T-cell (primary cell): ENCODE results near the gene CLNS1A. TPM values are rescaled to one million over a fixed set of nuclear protein-coding genes. Genes with fewer than 3 reads are reported as not detected.

Experiments used
- ATAC-seq, 4 experiments: fragments of 200-7000 bp in 3 of 4; fragments of 150-1000 bp in 1 of 4; cut with Tn5 transposase; replicated peaks in 1 of 4; 1 replicate in 3 of 4; 2 replicates in 1 of 4; pipeline ENCODE4 v1.10.0; 2021; ENCODE audit warnings: moderate library complexity in 3 of 4, mild to moderate bottlenecking in 2 of 4, moderate number of reproducible peaks in 1 of 4
- CTCF ChIA-PET, 2 donors: fragments of 300-600 bp; sonication (Branson Sonifier 250); formaldehyde crosslinking; loops; one replicate each; lab custom pipeline; 2022; ENCODE audit warnings: antibody characterized with exemption in 2 of 2; lab: Charles Lee
- POLR2A ChIA-PET, 2 donors: fragments of 300-600 bp; sonication (Branson Sonifier 250); formaldehyde crosslinking; loops; one replicate each; lab custom pipeline; 2022; ENCODE audit warnings: antibody characterized with exemption in 2 of 2; lab: Charles Lee
- DNase-seq, 35 experiments: peaks; one replicate each; pipeline versions ENCODE4 v3.0.0 to v3.0.0-alpha.2; 2013 to 2023
- H3K27ac ChIP-seq: one replicate; pipeline ENCODE4 v1.5.1; 2013; ENCODE audit warnings: low read length
- H3K27me3 ChIP-seq, 2 experiments: replicated peaks in 1 of 2; 1 replicate in 1 of 2; 2 replicates in 1 of 2; pipeline versions ENCODE4 v1.6.1 to v1.7.0; 2013; ENCODE audit warnings: low read length in 1 of 2, mixed read lengths in 1 of 2; ENCODE audit not compliant: control insufficient read depth in 2 of 2, insufficient read depth in 2 of 2; ENCODE audit errors: extremely low read depth in 1 of 2
- H3K36me3 ChIP-seq, 2 donors: 1 replicate in 1 of 2; 2 replicates in 1 of 2; pipeline versions ENCODE4 v1.6.1 to v1.7.0; 2013; ENCODE audit warnings: low read length in 1 of 2; ENCODE audit not compliant: control insufficient read depth in 2 of 2, insufficient read depth in 1 of 2; ENCODE audit errors: extremely low read depth in 1 of 2
- H3K4me1 ChIP-seq, 2 experiments: 1 replicate in 1 of 2; 2 replicates in 1 of 2; pipeline versions ENCODE4 v1.6.1 to v1.7.0; 2013; ENCODE audit warnings: low read length in 2 of 2, mixed read lengths in 1 of 2; ENCODE audit not compliant: insufficient read depth in 2 of 2, control insufficient read depth in 1 of 2; ENCODE audit errors: extremely low read depth in 1 of 2
- H3K4me3 ChIP-seq, 2 donors: 1 replicate in 1 of 2; 2 replicates in 1 of 2; pipeline versions ENCODE4 v1.5.1 to v1.7.0; 2013; ENCODE audit warnings: mild to moderate bottlenecking in 2 of 2, low read length in 1 of 2, moderate library complexity in 1 of 2; ENCODE audit not compliant: control insufficient read depth in 1 of 2; ENCODE audit errors: extremely low read depth in 1 of 2
- H3K9me3 ChIP-seq: 2 replicates; pipeline ENCODE4 v1.7.0; 2013
- H3K27ac Mint-ChIP-seq, 2 donors: one replicate each; pipeline ENCODE4 v1.8.0; 2020 to 2021; ENCODE audit warnings: mild to moderate bottlenecking in 2 of 2, mixed read lengths in 2 of 2
- H3K27me3 Mint-ChIP-seq, 2 donors: one replicate each; pipeline ENCODE4 v1.8.0; 2021 to 2022; ENCODE audit warnings: mixed read lengths in 2 of 2
- H3K36me3 Mint-ChIP-seq: one replicate; pipeline ENCODE4 v1.8.0; 2021; ENCODE audit warnings: mixed read lengths
- H3K4me1 Mint-ChIP-seq, 3 donors: one replicate each; pipeline ENCODE4 v1.8.0; 2020 to 2022; ENCODE audit warnings: mixed read lengths in 3 of 3, mild to moderate bottlenecking in 1 of 3
- H3K4me3 Mint-ChIP-seq, 3 donors: one replicate each; pipeline ENCODE4 v1.8.0; 2020 to 2022; ENCODE audit warnings: mild to moderate bottlenecking in 3 of 3, mixed read lengths in 3 of 3, moderate library complexity in 3 of 3
- H3K9me3 Mint-ChIP-seq, 3 donors: one replicate each; pipeline ENCODE4 v1.8.0; 2020 to 2022; ENCODE audit warnings: mixed read lengths in 3 of 3
- WGBS: methylation state at CpG from one replicate; pipeline ENCODE4 v1.1.5; 2013; ENCODE audit warnings: missing lambda C conversion rate; ENCODE audit not compliant: insufficient coverage; 5-methylcytosine and 5-hydroxymethylcytosine counted together
- total RNA-seq, 35 experiments: library from RNA in 6 of 35; stranded (reverse) in 6 of 35; fragments of 120-200 nt in 1 of 35; gene quantifications; one replicate each; pipeline versions ENCODE4 v1.2.1 to v1.2.4 and lab custom pipeline; 2013 to 2026

Gene CLNS1A
- total RNA-seq, 5 donors from 2014 or later (not counting 1 experiment from before 2014, with no cell fraction given): 69.6 to 112 (median 103) TPM

- CTCF ChIA-PET: no interaction called here
- Histone ChIP-seq H3K27ac (no peak overlapping the region), H3K4me1 (no peaks in the 10 kb centered on the region), H3K4me3 (no peak overlapping the region), H3K36me3 (peaks cover 0 to 9% of the 10 kb centered on the region in 2 donors), H3K27me3 (no peaks in the 10 kb centered on the region), H3K9me3 (no peaks in the 10 kb centered on the region)
- Mint-ChIP-seq H3K4me1 (no peaks in the 10 kb centered on the region), H3K27ac (no peak overlapping the region), H3K27me3 (no peaks in the 10 kb centered on the region), H3K4me3 (no peak overlapping the region), H3K9me3 (no peaks in the 10 kb centered on the region), H3K36me3 (no peaks in the 10 kb centered on the region)
- 94% methylated on average over 2 of the region's 3 CpGs for WGBS
- ATAC-seq (no peak), DNase-seq (no peak)
- POLR2A ChIA-PET: no interaction called here
Measured at GRCh38 chr11:77602381-77603088, 35.1 kb downstream of the CLNS1A start.

GRCh38 chr11:77598195-77598594, 39.4 kb downstream of the CLNS1A start:
- ChIA-PET POLR2A (no interaction called here), CTCF (no interaction called here)
- Histone ChIP-seq H3K36me3 (no peaks in the 10 kb centered on the region), H3K4me3 (no peak overlapping the region), H3K4me1 (no peaks in the 10 kb centered on the region), H3K27me3 (no peaks in the 10 kb centered on the region), H3K27ac (no peak overlapping the region), H3K9me3 (no peaks in the 10 kb centered on the region)
- no peaks in the 10 kb centered on the region for H3K36me3 Mint-ChIP-seq
- WGBS: 100% methylated on average over 1 of the region's 2 CpGs
- no peak overlapping the region for H3K4me3 Mint-ChIP-seq
- no peaks in the 10 kb centered on the region for H3K9me3 Mint-ChIP-seq
- DNase-seq (no peak), ATAC-seq (no peak)
- H3K27me3 Mint-ChIP-seq: no peaks in the 10 kb centered on the region
- no peak overlapping the region for H3K27ac Mint-ChIP-seq
- H3K4me1 Mint-ChIP-seq: no peaks in the 10 kb centered on the region

DNA sequence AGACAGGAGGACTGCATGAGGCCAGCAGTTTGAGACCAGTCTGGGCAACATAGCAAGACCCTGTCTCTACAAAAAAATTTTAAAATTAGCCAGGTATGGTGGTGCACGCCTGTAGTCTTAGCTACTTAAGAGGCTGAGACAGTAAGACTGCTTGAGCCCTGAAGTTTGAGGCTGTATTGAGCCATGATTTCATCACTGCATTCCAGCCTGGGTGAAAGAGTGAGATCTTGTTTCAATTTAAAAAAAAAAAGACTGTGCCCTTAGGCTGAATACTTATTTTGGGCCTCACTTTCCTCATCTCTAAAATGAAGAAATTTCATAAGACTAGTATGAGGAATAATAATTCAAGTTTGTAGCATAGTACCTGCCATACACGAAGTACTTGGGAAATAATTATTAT, 41.0 kb downstream of the CLNS1A start:
- H3K4me3 Mint-ChIP-seq: no peak overlapping the region

DNA sequence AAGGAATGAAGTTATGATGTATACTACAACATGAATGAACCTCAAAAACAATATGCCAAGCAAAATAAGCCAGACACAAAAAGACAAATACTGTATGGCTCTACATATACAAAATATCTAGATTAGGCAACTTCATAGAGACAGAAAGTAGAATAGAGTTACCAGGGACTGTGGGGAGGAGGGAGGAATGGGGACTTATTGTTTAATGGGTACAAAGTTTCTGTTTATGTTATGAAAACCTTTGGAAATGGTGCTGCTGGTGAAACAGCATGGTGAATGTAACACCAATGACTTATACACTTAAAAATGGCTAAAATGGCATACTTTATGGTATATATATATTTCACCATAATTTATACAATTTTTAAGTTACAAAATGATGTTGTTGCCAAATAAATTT, 43.7 kb downstream of the CLNS1A start:
- CTCF ChIA-PET: no interaction called here
- Mint-ChIP-seq H3K27ac (no peak overlapping the region), H3K36me3 (no peaks in the 10 kb centered on the region), H3K27me3 (peaks cover 0 to 1% of the 10 kb centered on the region in 2 donors), H3K4me3 (no peak overlapping the region), H3K4me1 (peaks cover 10 to 14% (median 13%) of the 10 kb centered on the region in 3 donors), H3K9me3 (no peaks in the 10 kb centered on the region)
- POLR2A ChIA-PET: interaction anchor here in 1 of 2 donors (0.5 kb wide), 1 partner anchor 15 kb away, joined by 7 read pairs; no protein-coding TSS in a partner anchor
- H3K4me1 ChIP-seq: peaks cover under 1 to 9% of the 10 kb centered on the region in 2 experiments
- no peaks in the 10 kb centered on the region for H3K9me3 ChIP-seq
- ATAC-seq (no peak), DNase-seq (no peak)
- H3K4me3 ChIP-seq: no peak overlapping the region
- H3K36me3 ChIP-seq: no peaks in the 10 kb centered on the region
- H3K27me3 ChIP-seq: no peaks in the 10 kb centered on the region
- H3K27ac ChIP-seq: no peak overlapping the region

More for the DNA sequence above, 41.0 kb downstream of the CLNS1A start:
- H3K36me3 ChIP-seq: no peaks in the 10 kb centered on the region
- H3K9me3 Mint-ChIP-seq: no peaks in the 10 kb centered on the region
- H3K27me3 ChIP-seq: no peaks in the 10 kb centered on the region
- no peak overlapping the region for H3K4me3 ChIP-seq
- no peaks in the 10 kb centered on the region for H3K4me1 ChIP-seq
- POLR2A ChIA-PET: no interaction called here
- no peaks in the 10 kb centered on the region for H3K9me3 ChIP-seq
- no peaks in the 10 kb centered on the region for H3K4me1 Mint-ChIP-seq
- H3K27ac ChIP-seq: no peak overlapping the region
- H3K27me3 Mint-ChIP-seq: no peaks in the 10 kb centered on the region
- no peaks in the 10 kb centered on the region for H3K36me3 Mint-ChIP-seq
- WGBS: 83% methylated on average over 1 of the region's 2 CpGs
- H3K27ac Mint-ChIP-seq: no peak overlapping the region
- ATAC-seq (no peak), DNase-seq (no peak)
- CTCF ChIA-PET: no interaction called here

DNA sequence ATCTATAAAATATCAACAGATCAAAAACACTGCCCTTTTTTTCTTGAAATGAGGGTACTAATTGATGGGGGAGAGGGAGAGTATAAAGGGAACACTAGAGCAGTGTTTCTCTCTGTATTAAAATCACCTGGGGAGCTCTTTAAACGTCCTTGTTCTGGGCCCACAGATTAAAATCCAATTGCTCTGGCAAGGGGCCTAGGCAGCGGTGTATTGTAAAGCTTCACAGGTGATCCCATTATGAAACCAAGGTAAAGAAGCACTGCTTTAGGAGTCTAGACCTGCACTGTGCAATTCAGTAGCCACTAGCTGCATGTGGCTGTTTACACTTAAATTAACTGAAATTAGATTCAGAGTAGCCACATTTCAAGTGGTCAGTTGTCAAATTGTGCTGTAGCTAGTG, 44.9 kb downstream of the CLNS1A start:
- Mint-ChIP-seq H3K27ac (no peak overlapping the region), H3K4me1 (peaks cover 14 to 18% (median 17%) of the 10 kb centered on the region in 3 donors), H3K9me3 (no peaks in the 10 kb centered on the region), H3K4me3 (no peak overlapping the region), H3K36me3 (no peaks in the 10 kb centered on the region), H3K27me3 (peaks cover 0 to 3% of the 10 kb centered on the region in 2 donors)
- Histone ChIP-seq H3K27ac (no peak overlapping the region), H3K36me3 (no peaks in the 10 kb centered on the region), H3K4me1 (peaks cover 2 to 14% of the 10 kb centered on the region in 2 experiments), H3K27me3 (peaks cover 0 to 8% of the 10 kb centered on the region in 2 experiments), H3K9me3 (no peaks in the 10 kb centered on the region), H3K4me3 (no peak overlapping the region)
- POLR2A ChIA-PET: interaction anchor here in 1 of 2 donors (0.6 kb wide), 1 partner anchor 138 kb away, joined by 3 read pairs; no protein-coding TSS in a partner anchor
- ATAC-seq (no peak), DNase-seq (no peak)
- CTCF ChIA-PET: no interaction called here
- WGBS: 80% methylated on average over 2 of the region's 2 CpGs

- peaks cover 2 to 14% of the 10 kb centered on the region in 2 experiments for H3K4me1 ChIP-seq
- no peaks in the 10 kb centered on the region for H3K9me3 Mint-ChIP-seq
- ChIA-PET POLR2A (no interaction called here), CTCF (interaction anchor here in 1 of 2 donors (0.7 kb wide), 1 partner anchor 22 kb away, joined by 3 read pairs; no protein-coding TSS in a partner anchor)
- H3K9me3 ChIP-seq: no peaks in the 10 kb centered on the region
- peaks cover 5 to 11% of the 10 kb centered on the region in 2 donors for H3K27me3 Mint-ChIP-seq
- H3K36me3 ChIP-seq: no peaks in the 10 kb centered on the region
- H3K4me1 Mint-ChIP-seq: peaks cover 14 to 18% (median 17%) of the 10 kb centered on the region in 3 donors
- H3K27ac ChIP-seq: no peak overlapping the region
- H3K36me3 Mint-ChIP-seq: no peaks in the 10 kb centered on the region
- H3K27me3 ChIP-seq: peaks cover 0 to 8% of the 10 kb centered on the region in 2 experiments
- peak overlapping the region; percentile 82 to 95 (median 92) for H3K4me3 Mint-ChIP-seq
- peak overlapping the region; percentile 51 to 91 for H3K4me3 ChIP-seq
- H3K27ac Mint-ChIP-seq: peak overlapping the region in 1 of 2 donors; percentile 36
- DNase-seq: peak in 8 of 35 experiments; percentile 0 to 17 (median 3)
- peak in 3 of 4 experiments; percentile 17 to 40 (median 23) for ATAC-seq
- 22% methylated on average over 25 of the region's 31 CpGs for WGBS
Measured at GRCh38 chr11:77590194-77590782, 47.3 kb downstream of the CLNS1A start.
